GM19468 (cell line): Measurements from ENCODE around the gene SLC25A39.

ENCODE experiments used
- ATAC-seq: cut with Tn5 transposase; IDR thresholded peaks from one replicate; pipeline ENCODE4 v1.9.1; 2021; ENCODE audit warnings: mild to moderate bottlenecking, moderate library complexity, moderate number of reproducible peaks; ENCODE audit not compliant: unreplicated experiment; ENCODE audit errors: extremely low read depth

The SLC25A39 gene

GRCh38 chr17:44315760-44316731 lies 8.6 kb downstream of the SLC25A39 start:
- no peak for ATAC-seq

GRCh38 chr17:44314869-44315661 lies 9.6 kb downstream of the SLC25A39 start:
- ATAC-seq = no peak

- ATAC-seq = no peak
Observed at GRCh38 chr17:44314524-44314868, 10.1 kb downstream of the SLC25A39 start.

GRCh38 chr17:44314031-44314430 lies 10.6 kb downstream of the SLC25A39 start:
- no peak for ATAC-seq

DNA sequence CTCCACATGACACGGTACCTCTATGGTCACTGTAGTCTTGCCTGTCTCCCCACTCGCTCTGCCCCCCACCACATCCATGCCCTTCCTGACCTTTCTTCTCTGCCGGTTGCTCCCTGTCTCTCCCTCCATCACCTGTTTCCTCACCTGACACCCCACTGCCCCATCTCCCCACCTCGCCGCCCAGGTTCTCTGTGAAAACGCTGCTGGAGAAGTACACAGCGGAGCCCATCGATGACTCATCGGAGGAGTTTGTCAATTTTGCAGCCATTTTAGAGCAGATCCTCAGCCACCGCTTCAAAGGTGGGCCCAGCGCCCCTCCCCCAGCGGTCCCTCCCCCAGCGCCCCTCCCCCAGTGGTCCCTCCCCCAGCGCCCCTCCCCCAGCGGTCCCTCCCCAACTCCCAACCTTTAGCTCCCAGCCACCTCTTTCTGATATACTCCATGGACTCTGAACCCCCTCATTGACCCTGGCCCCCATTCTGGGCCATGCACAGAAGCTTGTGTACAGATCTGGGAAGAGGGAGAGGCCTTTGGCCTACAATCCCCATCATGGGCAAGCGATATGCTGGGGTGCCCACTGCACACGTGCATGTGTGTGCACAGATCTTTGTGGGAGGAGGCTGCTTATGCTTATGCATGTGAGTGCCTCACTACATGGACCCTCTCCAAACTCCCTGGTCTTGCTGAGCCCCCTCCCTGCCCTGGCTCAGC lies 12.1 kb downstream of the SLC25A39 start:
- no peak for ATAC-seq

GRCh38 chr17:44311562-44312181 lies 13.0 kb downstream of the SLC25A39 start:
- no peak for ATAC-seq

- ATAC-seq = no peak
Observed at GRCh38 chr17:44310609-44311376, 13.8 kb downstream of the SLC25A39 start.

DNA sequence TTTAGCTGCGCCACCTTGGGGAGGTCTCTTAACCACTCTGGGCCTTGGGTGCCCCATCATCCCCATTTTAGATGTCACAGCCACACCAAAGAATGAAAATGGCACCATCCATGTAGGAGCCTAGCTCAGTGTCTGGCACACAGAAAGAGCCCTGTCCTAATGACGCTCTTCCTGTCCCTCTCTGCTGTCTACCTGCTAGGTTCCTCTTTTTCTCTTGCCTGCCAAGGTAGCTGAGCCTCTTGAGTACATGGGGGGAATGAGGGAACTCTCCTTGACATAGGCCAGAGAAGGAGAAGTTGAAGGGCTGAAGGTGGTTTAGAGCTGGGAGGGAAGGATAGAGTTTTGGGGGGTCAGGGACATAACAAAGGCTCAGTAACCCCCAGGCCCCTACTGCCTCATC lies 14.4 kb downstream of the SLC25A39 start:
- no peak for ATAC-seq

DNA sequence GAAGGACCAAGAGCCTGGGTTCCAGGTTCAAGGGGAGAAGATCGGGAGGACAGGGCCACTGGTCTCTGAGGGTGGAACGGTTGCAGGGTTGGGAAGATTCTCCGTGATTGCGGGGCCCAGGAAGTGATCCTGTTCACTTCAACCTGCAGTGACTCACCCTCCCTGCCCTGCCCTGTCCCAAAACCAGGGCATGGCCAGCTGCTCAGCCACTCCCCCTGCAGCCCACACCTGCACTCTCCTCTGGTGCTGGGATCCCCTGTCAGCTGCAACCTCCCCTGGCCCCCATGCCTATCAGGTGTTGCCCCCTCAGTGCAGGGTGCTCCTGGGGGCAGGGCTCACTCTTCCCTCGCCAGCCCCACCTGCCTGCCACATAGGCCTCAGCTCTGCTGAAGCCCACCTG lies 15.2 kb downstream of the SLC25A39 start:
- ATAC-seq = no peak

DNA sequence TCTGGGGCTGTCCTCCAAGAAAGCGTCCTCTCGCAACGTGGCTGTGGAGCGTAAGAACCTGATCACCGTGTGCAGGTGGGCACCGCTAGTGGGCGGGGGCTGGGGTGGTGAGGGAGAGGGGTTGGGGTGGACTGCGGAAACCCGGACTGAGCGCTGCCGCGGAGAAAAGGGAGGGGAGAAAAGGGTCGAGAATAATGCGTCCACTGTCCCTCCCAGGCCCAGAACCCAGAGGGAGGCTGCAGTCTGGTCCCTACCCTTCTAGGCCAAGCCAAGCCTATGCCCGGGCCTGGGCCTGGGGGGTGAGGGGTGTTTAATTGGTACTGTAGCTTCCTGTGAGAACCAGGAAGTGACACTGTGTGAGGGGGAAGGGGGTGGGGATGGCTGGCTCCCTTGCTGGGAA lies 15.8 kb downstream of the SLC25A39 start:
- no peak for ATAC-seq

GRCh38 chr17:44308320-44308818 lies 16.3 kb downstream of the SLC25A39 start, which contains the start of gene RUNDC3A:
TSS of gene RUNDC3A (plus strand) at chr17:44308601. CDS start at chr17:44308833, 232 bp downstream.
- ATAC-seq = no peak

GRCh38 chr17:44307387-44308186 lies 17.0 kb downstream of the SLC25A39 start:
- no peak for ATAC-seq

GRCh38 chr17:44304651-44305050 lies 20.0 kb downstream of the SLC25A39 start:
- no peak for ATAC-seq

GRCh38 chr17:44297975-44298374 lies 26.6 kb downstream of the SLC25A39 start:
- no peak for ATAC-seq

GRCh38 chr17:44293509-44294226 lies 31.0 kb downstream of the SLC25A39 start:
- ATAC-seq = no peak

- ATAC-seq = no peak
Observed at GRCh38 chr17:44287651-44288050, 37.0 kb downstream of the SLC25A39 start.

- ATAC-seq = no peak
Observed at GRCh38 chr17:44284024-44284400, 40.6 kb downstream of the SLC25A39 start.
